22Rv1 (cell line): Measurements from ENCODE around the gene PNPLA7.
"Not testable (repeated sequence)": the region's sequence is repeated elsewhere in the genome, so short reads cannot be mapped to it uniquely, and the experiment has no call there.

Experiments used
- H3K27ac ChIP-seq: fragments of 450-650 bp; 2 replicates; pipeline ENCODE4 v1.5.1; 2017
- CTCF ChIP-seq: fragments of 450-650 bp; IDR thresholded peaks from 2 replicates; pipeline ENCODE4 v1.5.1; 2017; ENCODE audit warnings: mild to moderate bottlenecking
- ZFX ChIP-seq: fragments of 450-650 bp; IDR thresholded peaks from 2 replicates; pipeline ENCODE4 v1.6.1; 2017; ENCODE audit warnings: antibody characterized with exemption, borderline replicate concordance

Gene PNPLA7

GRCh38 chr9:137575364-137575715 is 25.1 kb upstream of the PNPLA7 start:
- H3K27ac ChIP-seq = no peak overlapping the region
- TF ChIP-seq ZFX (no peak), CTCF (no peak)

- no peak overlapping the region for H3K27ac ChIP-seq
Observed at GRCh38 chr9:137574192-137574591, 24.0 kb upstream of the PNPLA7 start.

GRCh38 chr9:137570566-137570965 is 20.4 kb upstream of the PNPLA7 start:
- TF ChIP-seq CTCF (no peak), ZFX (no peak)
- no peak overlapping the region for H3K27ac ChIP-seq

More at GRCh38 chr9:137574192-137574591, 24.0 kb upstream of the PNPLA7 start:
- TF ChIP-seq CTCF = no peak
- no peak for TF ChIP-seq ZFX

GRCh38 chr9:137569609-137570203 is 19.5 kb upstream of the PNPLA7 start:
- H3K27ac ChIP-seq = no peak overlapping the region
- TF ChIP-seq CTCF (no peak), ZFX (no peak)

GRCh38 chr9:137568445-137568844 is 18.2 kb upstream of the PNPLA7 start:
- H3K27ac ChIP-seq = not testable (repeated sequence)

GRCh38 chr9:137564817-137565411 is 14.7 kb upstream of the PNPLA7 start:
- no peak overlapping the region for H3K27ac ChIP-seq
- TF ChIP-seq ZFX (no peak), CTCF (no peak)

- no peak overlapping the region for H3K27ac ChIP-seq
- TF ChIP-seq ZFX = no peak
- TF ChIP-seq CTCF = no peak
Observed at GRCh38 chr9:137564134-137564533, 13.9 kb upstream of the PNPLA7 start.

- no peak overlapping the region for H3K27ac ChIP-seq
- TF ChIP-seq CTCF (no peak), ZFX (no peak)
Observed at GRCh38 chr9:137558127-137558526, 7.9 kb upstream of the PNPLA7 start.
